Glutamatergic neuron (in vitro differentiated cells): ENCODE data around the gene CFAP53. TPM values are rescaled to one million over a fixed set of nuclear protein-coding genes. Genes with fewer than 3 reads are reported as not detected.

Source experiments
- DNase-seq: peaks from one replicate; pipeline ENCODE4 v3.0.0; 2022
- H3K27ac Mint-ChIP-seq: one replicate; pipeline ENCODE4 v1.8.0; 2020; ENCODE audit warnings: mild to moderate bottlenecking, mixed read lengths, inconsistent platforms; ENCODE audit not compliant: unreplicated experiment
- H3K27me3 Mint-ChIP-seq: one replicate; pipeline ENCODE4 v1.8.0; 2020; ENCODE audit warnings: mild to moderate bottlenecking, moderate library complexity, mixed read lengths, inconsistent platforms; ENCODE audit not compliant: unreplicated experiment
- H3K36me3 Mint-ChIP-seq: one replicate; pipeline ENCODE4 v1.8.0; 2020; ENCODE audit warnings: mild to moderate bottlenecking, mixed read lengths, inconsistent platforms; ENCODE audit not compliant: unreplicated experiment
- H3K4me1 Mint-ChIP-seq: one replicate; pipeline ENCODE4 v1.8.0; 2020; ENCODE audit warnings: mild to moderate bottlenecking, low read depth, mixed read lengths, inconsistent platforms; ENCODE audit not compliant: unreplicated experiment
- H3K4me3 Mint-ChIP-seq: one replicate; pipeline ENCODE4 v1.8.0; 2020; ENCODE audit warnings: mild to moderate bottlenecking, mixed read lengths, inconsistent platforms; ENCODE audit not compliant: unreplicated experiment
- H3K9me3 Mint-ChIP-seq: one replicate; pipeline ENCODE4 v1.8.0; 2020; ENCODE audit warnings: mild to moderate bottlenecking, moderate library complexity, mixed read lengths, inconsistent platforms; ENCODE audit not compliant: unreplicated experiment
- CTCF ChIP-seq: fragments of 200-600 bp; sonication (generic); IDR thresholded peaks from one replicate; pipeline ENCODE4 v1.5.0; 2021; ENCODE audit not compliant: partially characterized antibody, unreplicated experiment
- total RNA-seq: library from RNA; stranded (reverse); fragmentation: NEBNext Ultra II Directional; extraction: Animal tissue kit (Norgen Biotek cat#: 25700); gene quantifications from one replicate; pipeline ENCODE4 v1.2.1, GENCODE V29; 2021; ENCODE audit not compliant: unreplicated experiment

CFAP53 gene
- total RNA-seq, 1 donor from 2014 or later: 0.22 TPM

GRCh38 chr18:50188652-50189051, 77.6 kb downstream of the CFAP53 start:
- peaks cover 5% of the 10 kb centered on the region for H3K36me3 Mint-ChIP-seq
- no peaks in the 10 kb centered on the region for H3K4me1 Mint-ChIP-seq
- H3K4me3 Mint-ChIP-seq: no peak overlapping the region
- DNase-seq: no peak
- H3K27me3 Mint-ChIP-seq: peaks cover under 1% of the 10 kb centered on the region
- H3K9me3 Mint-ChIP-seq: no peaks in the 10 kb centered on the region
- H3K27ac Mint-ChIP-seq: no peak overlapping the region
- no peak for TF ChIP-seq CTCF

- no peak overlapping the region for H3K4me3 Mint-ChIP-seq
- no peaks in the 10 kb centered on the region for H3K4me1 Mint-ChIP-seq
- TF ChIP-seq CTCF: no peak
- no peak for DNase-seq
- no peaks in the 10 kb centered on the region for H3K27me3 Mint-ChIP-seq
- no peaks in the 10 kb centered on the region for H3K9me3 Mint-ChIP-seq
- peaks cover 5% of the 10 kb centered on the region for H3K36me3 Mint-ChIP-seq
- no peak overlapping the region for H3K27ac Mint-ChIP-seq
These were observed 78.6 kb downstream of the CFAP53 start for GRCh38 chr18:50187659-50188058.

DNA sequence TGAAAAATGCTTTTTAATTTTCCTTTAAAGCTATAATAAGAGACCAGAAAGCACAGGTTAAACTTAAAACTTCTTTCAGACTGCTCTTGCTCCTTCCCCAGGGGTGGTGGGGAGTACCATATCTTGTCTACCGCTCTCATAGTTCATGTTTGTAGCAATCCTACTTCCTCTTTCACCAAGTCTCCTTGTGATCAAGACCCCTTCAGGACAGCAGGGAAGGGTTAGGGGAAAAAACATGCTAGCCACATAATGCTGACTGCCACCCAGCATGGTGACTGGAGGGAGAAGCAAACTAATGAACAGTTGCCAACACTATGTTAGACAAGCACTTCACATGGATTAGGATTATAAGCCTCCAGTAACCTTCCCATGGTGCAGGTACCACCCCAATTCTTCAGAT, 79.9 kb downstream of the CFAP53 start:
- no peak for DNase-seq
- no peaks in the 10 kb centered on the region for H3K36me3 Mint-ChIP-seq
- no peak for TF ChIP-seq CTCF
- no peak overlapping the region for H3K27ac Mint-ChIP-seq
- H3K9me3 Mint-ChIP-seq: no peaks in the 10 kb centered on the region
- H3K4me1 Mint-ChIP-seq: no peaks in the 10 kb centered on the region
- H3K27me3 Mint-ChIP-seq: no peaks in the 10 kb centered on the region
- no peak overlapping the region for H3K4me3 Mint-ChIP-seq

- Mint-ChIP-seq H3K27me3 (no peaks in the 10 kb centered on the region), H3K27ac (no peak overlapping the region), H3K36me3 (no peaks in the 10 kb centered on the region), H3K9me3 (no peaks in the 10 kb centered on the region), H3K4me1 (no peaks in the 10 kb centered on the region), H3K4me3 (no peak overlapping the region)
- TF ChIP-seq CTCF: no peak
- no peak for DNase-seq
These were observed 82.7 kb downstream of the CFAP53 start for GRCh38 chr18:50183556-50183955.

DNA sequence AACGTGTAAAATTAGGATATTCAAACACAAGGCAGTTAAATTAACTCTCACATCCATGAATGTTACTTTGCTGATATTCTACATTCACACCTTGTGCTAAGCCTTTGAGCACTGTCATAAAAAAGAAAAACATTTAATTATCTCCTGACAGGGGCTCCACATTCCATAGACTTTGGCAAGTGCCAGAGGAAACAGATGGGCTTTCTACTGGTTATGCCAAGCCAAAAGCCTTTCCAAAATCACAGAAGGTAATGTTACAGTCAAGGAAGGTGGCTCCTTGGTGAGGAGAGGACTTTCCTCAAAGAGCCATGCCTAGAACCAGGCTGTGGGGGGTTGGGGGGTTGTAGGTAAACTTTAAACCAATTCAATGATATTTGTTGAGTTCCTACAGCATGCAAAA, 83.8 kb downstream of the CFAP53 start:
- Mint-ChIP-seq H3K4me1 (no peaks in the 10 kb centered on the region), H3K27me3 (no peaks in the 10 kb centered on the region)

More for the DNA sequence above, 83.8 kb downstream of the CFAP53 start:
- H3K4me3 Mint-ChIP-seq: no peak overlapping the region
- no peaks in the 10 kb centered on the region for H3K9me3 Mint-ChIP-seq
- no peaks in the 10 kb centered on the region for H3K36me3 Mint-ChIP-seq
- TF ChIP-seq CTCF: no peak
- DNase-seq: no peak
- H3K27ac Mint-ChIP-seq: no peak overlapping the region
